ENCODE results near the gene SLC22A3. TPM values are rescaled to one million over a fixed set of nuclear protein-coding genes. Genes with fewer than 3 reads are reported as not detected.
"Not testable (repeated sequence)": the region's sequence is repeated elsewhere in the genome, so short reads cannot be mapped to it uniquely, and the experiment has no call there.

SLC22A3 gene
- total RNA-seq, 1 experiment from 2014 or later, result 2.5 TPM

DNA sequence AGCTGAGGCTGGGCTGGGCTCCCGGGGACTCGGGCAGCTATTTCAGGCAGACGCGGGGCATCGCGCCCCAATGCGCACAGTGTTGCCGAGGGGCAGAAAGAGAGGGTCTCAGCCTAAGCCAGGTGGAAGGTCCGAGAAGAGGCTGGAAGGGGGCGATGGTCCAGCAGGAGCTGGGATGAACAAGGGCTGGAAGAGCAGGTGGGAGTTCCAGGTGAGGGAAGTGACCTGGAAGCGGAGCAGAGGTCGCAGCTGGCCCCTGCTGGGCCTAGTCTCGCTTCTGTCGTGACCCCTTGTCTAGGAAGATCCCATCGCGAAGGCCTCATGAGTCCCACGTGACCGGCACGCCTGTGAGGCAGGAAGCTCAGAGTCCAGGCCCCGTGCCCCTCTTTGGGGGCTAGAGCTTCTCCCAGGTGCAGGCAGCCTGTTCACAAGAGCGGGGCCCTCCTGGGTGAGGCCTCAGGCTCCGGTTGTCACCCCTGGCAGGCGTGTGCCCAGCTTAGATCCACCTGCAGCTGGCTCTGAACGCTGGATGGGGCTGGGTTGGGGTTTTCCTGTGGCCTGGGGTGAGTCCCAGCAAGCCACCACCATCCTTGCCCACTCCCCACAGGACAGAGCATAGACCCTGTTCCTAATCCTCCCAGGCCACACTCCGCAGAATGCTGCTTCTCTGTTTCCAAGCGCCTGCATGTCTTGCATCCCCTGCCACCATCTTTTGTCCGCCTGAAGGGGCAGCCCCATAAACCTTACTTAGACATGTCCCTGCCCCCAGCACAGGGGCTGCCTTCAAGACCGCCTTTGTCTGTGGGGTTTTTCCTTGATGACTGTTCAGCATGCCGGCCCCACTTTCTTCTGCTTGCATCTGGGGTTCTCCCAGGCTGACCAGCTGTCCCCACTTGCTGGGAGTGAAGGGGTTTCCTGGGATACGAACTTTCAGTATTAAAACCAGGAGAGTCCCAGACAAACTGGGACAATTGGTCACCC is 15.1 kb downstream of the SLC22A3 start:
- no peak for DNase-seq (ENCODE audit: low read depth)
- in situ Hi-C loops (cut with HindIII; ENCODE audit: low pct_unique_long_range_greater_than_20kb, low sequenced_read_pairs), result no loop called here

- in situ Hi-C loops (cut with HindIII; ENCODE audit: low pct_unique_long_range_greater_than_20kb, low sequenced_read_pairs), result no loop called here
- no peak for DNase-seq (ENCODE audit: low read depth)
Measured at GRCh38 chr6:160365117-160365516, 16.9 kb downstream of the SLC22A3 start.

DNA sequence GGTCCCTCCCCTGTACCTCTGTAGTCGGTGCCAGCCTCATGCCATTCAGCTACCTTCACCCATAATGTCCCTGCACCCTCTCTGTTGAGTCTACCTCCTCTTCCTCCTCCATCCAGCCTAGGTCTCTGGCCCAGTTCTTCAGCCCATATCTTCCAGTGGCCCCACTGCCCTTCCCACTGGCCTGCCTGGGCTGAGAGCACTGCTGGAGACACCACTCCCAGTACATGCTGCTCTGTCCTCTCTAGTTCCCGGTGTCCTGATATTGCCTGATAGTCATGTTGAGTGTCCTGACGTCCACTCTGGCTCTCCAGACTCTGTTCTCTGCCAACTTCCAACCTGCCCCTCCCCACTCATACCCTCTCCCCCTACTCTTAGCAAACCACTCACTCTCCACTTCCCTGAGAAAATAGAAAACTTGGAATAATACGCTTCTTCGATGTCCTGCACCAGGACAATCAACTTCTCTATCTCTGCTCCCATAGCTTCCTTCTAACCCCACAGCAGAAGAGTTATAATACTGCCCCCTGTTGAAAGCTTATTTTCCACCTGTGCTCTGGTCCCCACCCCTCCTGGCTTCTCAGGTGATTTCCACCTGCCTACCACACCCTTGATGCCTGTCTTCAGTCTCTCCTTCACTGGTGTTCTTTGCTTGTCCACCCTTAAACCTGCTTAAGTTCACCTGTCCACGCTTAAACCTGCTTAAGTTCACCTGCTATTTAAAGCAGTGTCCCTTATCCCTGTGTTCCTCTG is 19.8 kb downstream of the SLC22A3 start:
- in situ Hi-C loops (cut with HindIII; ENCODE audit: low pct_unique_long_range_greater_than_20kb, low sequenced_read_pairs), result no loop called here
- DNase-seq (ENCODE audit: low read depth), result no peak

- DNase-seq (ENCODE audit: low read depth), result no peak
- in situ Hi-C loops (cut with HindIII; ENCODE audit: low pct_unique_long_range_greater_than_20kb, low sequenced_read_pairs), result no loop called here
Measured at GRCh38 chr6:160368670-160369069, 20.5 kb downstream of the SLC22A3 start.

DNA sequence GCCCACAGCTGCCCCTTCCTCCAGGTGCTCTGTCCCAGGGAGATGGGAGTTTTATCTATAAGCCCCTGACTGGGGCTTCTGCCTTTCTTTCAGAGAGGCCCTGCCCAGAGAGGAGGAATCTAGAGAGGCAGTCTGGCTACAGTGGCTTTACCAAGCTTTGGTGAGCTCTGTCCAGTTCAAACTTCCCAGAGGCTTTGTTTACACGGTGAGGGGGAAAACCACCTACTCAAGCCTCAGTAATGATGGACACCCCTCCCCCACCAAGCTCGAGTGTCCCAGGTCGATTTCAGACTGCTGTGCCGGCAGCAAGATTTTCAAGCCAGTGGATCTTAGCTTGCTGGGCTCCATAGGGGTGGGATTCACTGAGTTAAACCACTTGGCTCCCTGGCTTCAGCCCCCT is 25.4 kb downstream of the SLC22A3 start:
- in situ Hi-C loops (cut with HindIII; ENCODE audit: low pct_unique_long_range_greater_than_20kb, low sequenced_read_pairs); DNase-seq (ENCODE audit: low read depth): not testable (repeated sequence)

DNA sequence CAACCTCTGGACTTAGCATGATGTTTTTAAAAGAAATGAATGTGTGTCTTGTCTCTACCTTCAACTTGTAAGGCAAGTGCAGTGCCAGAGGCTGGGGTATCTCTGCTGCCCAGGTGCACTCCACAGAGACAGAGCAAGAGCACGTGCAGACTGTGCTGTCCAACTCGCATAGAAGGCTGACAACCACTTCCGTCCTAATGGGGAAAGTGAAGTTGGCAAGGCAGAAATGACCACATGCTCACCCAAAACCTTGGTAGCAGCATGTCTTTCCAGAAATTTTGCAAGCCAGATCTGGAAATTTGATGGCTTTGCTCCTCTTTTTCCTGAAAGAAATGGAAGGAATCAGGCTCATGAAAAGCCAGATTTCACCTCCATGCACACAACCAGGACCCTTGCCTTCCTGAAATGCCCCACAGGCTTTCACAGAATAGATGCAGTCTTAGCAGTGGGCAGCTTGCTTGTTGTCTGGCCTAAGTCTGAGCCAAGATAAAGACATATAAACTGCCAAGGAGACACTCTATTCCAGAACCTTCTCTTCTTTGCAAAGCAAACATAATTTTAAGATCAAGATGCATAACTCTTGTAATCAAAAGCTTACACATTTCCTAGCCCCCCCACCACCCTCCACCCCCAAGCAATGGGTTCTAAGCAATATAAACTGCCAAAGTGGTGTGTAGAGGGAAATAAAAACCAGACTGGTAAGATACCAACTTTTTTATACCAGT is 26.8 kb downstream of the SLC22A3 start:
- in situ Hi-C loops (cut with HindIII; ENCODE audit: low pct_unique_long_range_greater_than_20kb, low sequenced_read_pairs), result no loop called here
- no peak for DNase-seq (ENCODE audit: low read depth)

GRCh38 chr6:160375561-160375949 is 27.4 kb downstream of the SLC22A3 start:
- in situ Hi-C loops (cut with HindIII; ENCODE audit: low pct_unique_long_range_greater_than_20kb, low sequenced_read_pairs), result no loop called here
- DNase-seq (ENCODE audit: low read depth), result no peak

- no peak for DNase-seq (ENCODE audit: low read depth)
- in situ Hi-C loops (cut with HindIII; ENCODE audit: low pct_unique_long_range_greater_than_20kb, low sequenced_read_pairs), result no loop called here
Measured at GRCh38 chr6:160376445-160376844, 28.3 kb downstream of the SLC22A3 start.

DNA sequence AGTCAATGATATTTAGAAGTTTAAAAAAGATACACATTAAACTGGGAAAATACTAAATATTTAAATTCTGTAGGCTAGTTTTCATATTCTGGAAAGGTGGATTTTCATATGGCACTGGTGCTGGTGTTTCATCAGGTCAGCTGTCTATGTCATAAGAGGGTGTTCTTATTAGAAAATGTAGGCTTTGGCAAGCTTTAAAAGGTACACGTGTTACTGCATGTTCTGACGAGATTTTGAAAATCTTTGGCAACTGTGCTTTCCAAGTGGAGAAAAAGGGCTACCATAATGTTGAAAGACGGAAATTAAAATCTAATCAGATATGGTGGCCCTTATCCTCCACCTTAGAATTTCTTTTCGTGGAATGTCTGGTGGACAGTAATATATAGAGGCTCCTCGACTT is 30.0 kb downstream of the SLC22A3 start:
- in situ Hi-C loops (cut with HindIII; ENCODE audit: low pct_unique_long_range_greater_than_20kb, low sequenced_read_pairs), result no loop called here

DNA sequence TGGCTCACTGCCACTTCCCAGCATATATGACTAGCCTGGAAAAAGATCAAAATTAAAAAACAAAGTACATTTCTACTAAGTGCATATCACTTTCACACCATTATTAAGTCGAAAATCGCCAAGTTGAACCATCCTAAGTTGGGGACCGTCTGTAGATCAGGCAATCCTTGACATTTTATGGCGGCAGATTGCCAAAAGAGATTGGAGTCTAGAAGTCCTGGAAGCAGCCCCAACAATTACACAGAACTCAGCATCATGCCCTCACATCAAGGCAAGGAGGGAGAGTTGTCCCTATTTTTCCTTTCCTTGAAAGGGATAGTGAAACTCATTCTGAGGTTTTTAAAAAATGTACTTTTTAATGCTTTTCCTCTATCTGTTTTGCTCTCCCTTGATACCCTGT is 30.7 kb downstream of the SLC22A3 start:
- in situ Hi-C loops (cut with HindIII; ENCODE audit: low pct_unique_long_range_greater_than_20kb, low sequenced_read_pairs), result no loop called here
- no peak for DNase-seq (ENCODE audit: low read depth)

More for the DNA sequence above, 30.0 kb downstream of the SLC22A3 start:
- no peak for DNase-seq (ENCODE audit: low read depth)

DNA sequence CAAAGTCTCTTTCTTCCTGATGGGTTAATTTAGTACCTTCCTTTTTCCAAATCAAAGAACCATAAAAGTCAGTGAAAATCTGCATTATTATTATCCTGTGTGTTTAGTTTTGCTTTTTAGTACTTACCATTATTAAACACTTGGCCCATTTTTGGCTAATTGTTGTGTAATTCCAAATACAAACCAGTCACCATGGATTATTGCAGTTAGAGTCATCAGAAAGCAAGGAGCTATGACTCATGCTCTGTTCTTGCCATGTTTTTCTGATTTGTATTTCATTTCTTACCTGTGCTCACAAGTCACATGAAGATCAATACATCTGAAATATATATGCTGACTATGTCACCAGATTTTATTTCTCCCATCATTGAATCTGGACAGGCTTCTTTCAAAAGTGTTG is 31.3 kb downstream of the SLC22A3 start:
- in situ Hi-C loops (cut with HindIII; ENCODE audit: low pct_unique_long_range_greater_than_20kb, low sequenced_read_pairs), result no loop called here
- no peak for DNase-seq (ENCODE audit: low read depth)

- no peak for DNase-seq (ENCODE audit: low read depth)
- in situ Hi-C loops (cut with HindIII; ENCODE audit: low pct_unique_long_range_greater_than_20kb, low sequenced_read_pairs), result no loop called here
Measured at GRCh38 chr6:160382946-160383345, 34.8 kb downstream of the SLC22A3 start.

DNA sequence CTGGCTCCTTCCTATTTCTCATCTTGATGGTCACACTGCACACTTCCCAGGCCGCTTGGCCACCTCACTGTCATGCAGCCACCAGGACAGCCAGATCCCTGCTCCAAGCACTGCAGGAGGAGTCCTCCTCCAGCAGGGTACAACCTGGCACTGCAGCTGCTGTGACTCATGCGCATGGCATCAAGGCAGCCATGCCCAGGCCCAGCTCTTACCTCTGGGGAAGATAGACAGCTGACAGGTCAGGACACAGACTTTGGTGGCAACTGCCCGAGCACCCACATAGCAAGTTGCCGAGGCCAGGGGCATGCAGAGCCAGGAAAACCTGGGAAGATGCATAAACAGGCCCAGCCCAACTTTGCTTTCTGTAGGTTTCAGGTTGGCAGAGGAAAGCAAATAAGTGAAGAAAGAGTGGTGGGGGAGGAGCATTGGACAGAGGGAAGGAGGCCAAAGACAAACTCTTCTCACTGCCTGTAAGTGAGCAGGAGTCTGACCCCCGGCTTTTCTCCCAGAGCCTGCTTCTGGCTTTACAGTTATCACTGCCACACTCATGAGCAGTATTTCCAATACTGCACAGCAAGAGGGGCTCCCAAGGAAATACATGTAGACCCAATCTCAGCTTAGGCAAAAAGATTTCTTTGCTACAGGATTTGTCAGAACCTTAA is 38.8 kb downstream of the SLC22A3 start:
- in situ Hi-C loops (cut with HindIII; ENCODE audit: low pct_unique_long_range_greater_than_20kb, low sequenced_read_pairs), result no loop called here
- peak; percentile 36 for DNase-seq (ENCODE audit: low read depth)

DNA sequence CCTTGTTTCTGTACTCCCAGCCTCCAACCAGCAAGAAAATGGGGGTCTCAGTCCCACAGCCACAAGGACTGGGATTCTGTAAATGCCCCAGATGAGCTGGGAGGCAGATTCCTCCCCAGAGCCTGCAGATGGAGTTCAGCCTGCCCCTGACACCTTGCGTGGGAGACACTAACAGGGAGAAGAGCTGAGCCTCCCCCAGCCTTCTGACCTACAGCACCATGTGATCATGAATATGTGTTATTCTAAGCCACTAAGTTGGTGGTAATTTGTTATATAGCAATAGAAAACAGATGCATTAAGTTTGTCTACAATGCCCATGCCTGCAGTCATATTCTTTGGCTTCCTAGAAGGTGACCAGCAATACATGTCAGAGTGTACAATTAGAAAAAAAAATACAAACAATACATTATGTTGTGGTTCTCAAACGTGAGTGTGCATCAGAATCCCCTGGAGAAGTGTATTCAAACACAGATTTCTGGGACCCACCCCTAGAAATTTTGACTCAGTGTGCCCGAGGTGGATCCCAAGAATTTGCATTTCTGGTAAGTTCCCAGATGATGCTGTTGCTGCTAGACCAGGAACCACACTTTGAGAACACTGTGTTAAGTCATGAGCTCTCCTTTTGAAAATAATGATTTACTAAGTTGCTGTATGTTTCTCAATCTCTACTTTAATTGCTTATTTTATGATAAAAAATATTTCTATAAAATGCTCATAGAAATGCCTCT is 39.9 kb downstream of the SLC22A3 start:
- in situ Hi-C loops (cut with HindIII; ENCODE audit: low pct_unique_long_range_greater_than_20kb, low sequenced_read_pairs), result no loop called here
- no peak for DNase-seq (ENCODE audit: low read depth)

- in situ Hi-C loops (cut with HindIII; ENCODE audit: low pct_unique_long_range_greater_than_20kb, low sequenced_read_pairs), result no loop called here
- no peak for DNase-seq (ENCODE audit: low read depth)
Measured at GRCh38 chr6:160388922-160389321, 40.7 kb downstream of the SLC22A3 start.

DNA sequence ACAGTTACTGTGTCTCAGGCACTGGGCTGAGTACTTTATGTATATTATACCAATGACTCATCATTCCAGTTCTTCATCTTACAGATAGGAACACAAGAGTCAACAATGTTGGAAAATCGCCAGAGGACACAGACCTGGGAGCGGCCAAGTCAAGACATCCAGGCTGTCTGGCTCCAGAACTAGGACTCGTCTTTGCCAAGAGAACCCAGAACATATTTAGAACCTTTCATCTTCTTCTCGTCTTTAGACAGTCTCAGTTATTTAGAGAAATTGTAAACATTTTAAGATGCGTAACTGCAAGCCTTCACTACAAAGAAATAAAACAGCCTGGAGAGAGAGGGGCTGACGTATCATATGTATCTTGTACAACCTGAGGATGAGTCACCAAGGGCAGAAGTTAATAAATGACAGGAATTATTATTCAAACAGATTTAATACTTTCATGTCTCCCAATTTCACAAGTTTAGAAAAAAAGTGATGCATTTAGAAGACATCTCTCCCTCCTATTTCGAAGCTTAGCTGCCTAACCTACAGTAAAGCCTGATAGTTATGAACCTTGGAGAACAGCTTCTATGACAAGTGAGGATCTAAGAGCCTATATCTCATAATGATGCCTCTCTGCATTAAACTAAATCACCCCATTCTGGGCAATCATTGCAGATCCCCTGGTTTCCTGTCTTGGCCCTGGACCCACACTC is 43.4 kb downstream of the SLC22A3 start:
- in situ Hi-C loops (cut with HindIII; ENCODE audit: low pct_unique_long_range_greater_than_20kb, low sequenced_read_pairs), result no loop called here

DNA sequence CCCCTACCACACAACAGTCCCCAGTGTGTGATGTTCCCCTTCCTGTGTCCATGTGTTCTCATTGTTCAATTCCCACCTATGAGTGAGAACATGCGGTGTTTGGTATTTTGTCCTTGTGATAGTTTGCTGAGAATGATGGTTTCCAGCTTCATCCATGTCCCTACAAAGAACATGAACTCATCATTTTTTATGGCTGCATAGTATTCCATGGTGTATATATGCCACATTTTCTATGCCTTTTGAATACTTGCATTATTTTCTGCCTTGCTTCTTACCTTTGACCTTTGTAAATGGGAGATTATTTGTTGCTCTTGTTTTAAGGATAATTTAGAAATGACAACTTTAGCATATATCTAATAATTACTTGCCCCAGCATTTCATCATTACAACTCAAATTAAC is 45.3 kb downstream of the SLC22A3 start:
- in situ Hi-C loops (cut with HindIII; ENCODE audit: low pct_unique_long_range_greater_than_20kb, low sequenced_read_pairs); DNase-seq (ENCODE audit: low read depth): not testable (repeated sequence)

More for the DNA sequence above, 43.4 kb downstream of the SLC22A3 start:
- DNase-seq (ENCODE audit: low read depth), result peak; percentile 72
